Measurements from ENCODE around the gene KLHL11. TPM values are rescaled to one million over a fixed set of nuclear protein-coding genes. Genes with fewer than 3 reads are reported as not detected.

The KLHL11 gene
- total and polyA plus RNA-seq, 4 donors = 0.68 to 12.6 (median 7.1) TPM

GRCh38 chr17:41818024-41818423 lies 47.2 kb downstream of the KLHL11 start:
- Histone ChIP-seq H3K27ac (ENCODE audit: low read depth in 1 of 2, low read length in 2 of 2) (no peak overlapping the region), H3K4me3 (ENCODE audit: low read depth in 1 of 3, low read length in 3 of 3) (no peak overlapping the region), H3K9me3 (ENCODE audit: control insufficient read depth in 4 of 4, low read length in 3 of 4) (no peaks in the 10 kb centered on the region), H3K4me1 (ENCODE audit: control insufficient read depth in 4 of 4, insufficient read depth in 4 of 4, low read length in 3 of 4) (no peaks in the 10 kb centered on the region), H3K9ac (ENCODE audit: low read depth in 1 of 2, low read length in 2 of 2) (no peak overlapping the region), H3K36me3 (ENCODE audit: control insufficient read depth in 4 of 4, insufficient read depth in 3 of 4, low read depth in 1 of 4, low read length in 3 of 4) (no peaks in the 10 kb centered on the region), H3K27me3 (ENCODE audit: control insufficient read depth in 4 of 4, insufficient read depth in 4 of 4, low read length in 3 of 4) (no peaks in the 10 kb centered on the region)
- TF ChIP-seq YY1 (IDR thresholded peaks at IDR 0.05) = no peak
- TF ChIP-seq REST (IDR thresholded peaks at IDR 0.05) = no peak
- TF ChIP-seq CTCF (IDR thresholded peaks at IDR 0.05; ENCODE audit: low read depth, low read length, missing input control) = no peak
- no peak for TF ChIP-seq EGR1 (IDR thresholded peaks at IDR 0.05; ENCODE audit: low read depth in 2 of 2)
- no peak for TF ChIP-seq RAD21 (IDR thresholded peaks at IDR 0.05)
- TF ChIP-seq ATF3 (IDR thresholded peaks at IDR 0.05) = no peak
- TF ChIP-seq SP1 (IDR thresholded peaks at IDR 0.05) = no peak
- no peak for TF ChIP-seq HNF4A (conservative IDR thresholded peaks at IDR 0.05)
- no peak for TF ChIP-seq FOXA1 (IDR thresholded peaks at IDR 0.05)
- TF ChIP-seq NR2F2 (IDR thresholded peaks at IDR 0.05) = no peak
- WGBS = 97% methylated on average over 20 of the region's 20 CpGs
- no peak for DNase-seq (ENCODE audit: low spot score)

DNA sequence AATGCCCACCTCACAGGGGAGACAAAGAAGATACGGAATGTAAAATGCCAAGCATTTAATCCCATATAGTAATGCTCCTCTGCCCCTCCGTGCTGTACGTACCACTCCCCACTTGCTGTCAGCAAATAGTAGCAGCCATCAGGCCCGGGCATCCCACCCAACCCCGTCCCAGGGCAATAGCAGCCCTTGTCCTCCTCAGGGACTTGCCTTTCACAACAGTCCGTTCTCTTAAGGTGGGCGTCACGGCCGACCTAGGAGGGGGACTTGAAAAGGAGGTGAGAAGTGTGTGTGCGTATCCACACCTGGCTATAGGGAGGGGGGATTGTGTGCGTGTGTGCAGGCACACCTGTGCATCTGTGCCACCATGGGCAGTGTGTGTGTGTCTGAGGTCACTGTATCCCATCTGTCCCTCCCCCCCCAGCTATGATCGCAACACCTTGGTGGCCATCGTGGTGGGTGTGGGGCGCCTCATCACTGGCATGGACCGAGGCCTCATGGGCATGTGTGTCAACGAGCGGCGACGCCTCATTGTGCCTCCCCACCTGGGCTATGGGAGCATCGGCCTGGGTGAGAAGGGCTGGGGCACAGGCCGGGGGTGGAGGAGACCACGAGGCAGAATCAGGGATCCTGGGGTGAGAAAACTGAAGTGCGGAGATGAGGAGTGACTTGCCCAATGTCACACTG lies 48.4 kb downstream of the KLHL11 start:
- H3K9ac ChIP-seq (ENCODE audit: low read depth in 1 of 2, low read length in 2 of 2) = no peak overlapping the region
- no peaks in the 10 kb centered on the region for H3K9me3 ChIP-seq (ENCODE audit: control insufficient read depth in 4 of 4, low read length in 3 of 4)
- TF ChIP-seq GABPA (IDR thresholded peaks at IDR 0.05 in 1 of 2, conservative IDR thresholded peaks at IDR 0.05 in 1 of 2) (no peak), YY1 (IDR thresholded peaks at IDR 0.05) (no peak), CTCF (IDR thresholded peaks at IDR 0.05; ENCODE audit: low read depth, low read length, missing input control) (no peak), JUND (IDR thresholded peaks at IDR 0.05) (no peak), RXRA (IDR thresholded peaks at IDR 0.05) (no peak), ATF3 (IDR thresholded peaks at IDR 0.05) (no peak), EGR1 (IDR thresholded peaks at IDR 0.05; ENCODE audit: low read depth in 2 of 2) (no peak), FOXA2 (IDR thresholded peaks at IDR 0.05) (no peak)
- TF ChIP-seq, protein P1, sequence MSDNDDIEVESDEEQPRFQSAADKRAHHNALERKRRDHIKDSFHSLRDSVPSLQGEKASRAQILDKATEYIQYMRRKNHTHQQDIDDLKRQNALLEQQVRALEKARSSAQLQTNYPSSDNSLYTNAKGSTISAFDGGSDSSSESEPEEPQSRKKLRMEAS (IDR thresholded peaks at IDR 0.05) = no peak
- no peak overlapping the region for H3K4me3 ChIP-seq (ENCODE audit: low read depth in 1 of 3, low read length in 3 of 3)
- WGBS = 96% methylated on average over 23 of the region's 23 CpGs
- no peaks in the 10 kb centered on the region for H3K27me3 ChIP-seq (ENCODE audit: control insufficient read depth in 4 of 4, insufficient read depth in 4 of 4, low read length in 3 of 4)
- H3K4me1 ChIP-seq (ENCODE audit: control insufficient read depth in 4 of 4, insufficient read depth in 4 of 4, low read length in 3 of 4) = peaks cover 4 to 10% (median 6%) of the 10 kb centered on the region in 4 donors
- H3K27ac ChIP-seq (ENCODE audit: low read depth in 1 of 2, low read length in 2 of 2) = no peak overlapping the region
- DNase-seq (ENCODE audit: low spot score) = no peak
- H3K36me3 ChIP-seq (ENCODE audit: control insufficient read depth in 4 of 4, insufficient read depth in 3 of 4, low read depth in 1 of 4, low read length in 3 of 4) = no peaks in the 10 kb centered on the region

All from liver (tissue), 9 donors.